H1 (cell line): Measurements from ENCODE around the gene TMEM250. TPM values are rescaled to one million over a fixed set of nuclear protein-coding genes. Genes with fewer than 3 reads are reported as not detected.

ENCODE experiments used
- CTCF ChIA-PET: fragments of 300-600 bp; sonication (Branson Sonifier 250); formaldehyde crosslinking; loops from one replicate; lab custom pipeline; 2021; ENCODE audit not compliant: partially characterized antibody; lab: Charles Lee
- POLR2A ChIA-PET: fragments of 300-600 bp; sonication (Branson Sonifier 250); formaldehyde crosslinking; loops from one replicate; lab custom pipeline; 2021; ENCODE audit warnings: inconsistent platforms; ENCODE audit not compliant: partially characterized antibody; lab: Charles Lee
- DNase-seq, 2 experiments: peaks; one replicate each; pipeline versions ENCODE4 v3.0.0 to v3.0.0-alpha.2; 2010 to 2022; ENCODE audit warnings: low spot score in 2 of 2, low read depth in 1 of 2, mixed read lengths in 1 of 2
- FAIRE-seq: peaks from 2 replicates; lab custom pipeline; 2011; peaks lifted over from hg19 to GRCh38; lab: Jason Lieb, UNC
- H2AFZ ChIP-seq: 2 replicates; pipeline ENCODE4 v1.8.1; 2012; ENCODE audit warnings: low read length, inconsistent platforms
- H2AK5ac ChIP-seq: 2 replicates; pipeline ENCODE4 v1.6.1; 2013; ENCODE audit warnings: low read depth, low read length
- H2BK120ac ChIP-seq: replicated peaks from 2 replicates; pipeline ENCODE3; 2013; ENCODE audit warnings: low read depth, low read length, inconsistent platforms
- H2BK12ac ChIP-seq: 2 replicates; pipeline ENCODE4 v1.6.1; 2013; ENCODE audit warnings: low read depth, low read length
- H2BK15ac ChIP-seq: 2 replicates; pipeline ENCODE4 v1.6.1; 2013; ENCODE audit warnings: low read length
- H2BK20ac ChIP-seq: 2 replicates; pipeline ENCODE4 v1.6.1; 2013; ENCODE audit warnings: low read length
- H2BK5ac ChIP-seq: 2 replicates; pipeline ENCODE4 v1.6.1; 2013; ENCODE audit warnings: low read depth, low read length
- H3K14ac ChIP-seq: 2 replicates; pipeline ENCODE4 v1.6.1; 2013; ENCODE audit warnings: inconsistent platforms; ENCODE audit not compliant: insufficient read length
- H3K18ac ChIP-seq: 2 replicates; pipeline ENCODE4 v1.6.1; 2013; ENCODE audit warnings: low read length; ENCODE audit errors: extremely low read depth
- H3K23ac ChIP-seq: 2 replicates; pipeline ENCODE4 v1.6.1; 2013; ENCODE audit warnings: inconsistent platforms; ENCODE audit not compliant: insufficient read length
- H3K23me2 ChIP-seq: 2 replicates; pipeline ENCODE4 v1.6.1; 2013; ENCODE audit warnings: low read depth, low read length
- H3K27ac ChIP-seq: 2 replicates; pipeline ENCODE4 v1.6.1; 2011; ENCODE audit warnings: low read depth, low read length, inconsistent platforms
- H3K27me3 ChIP-seq, 4 experiments: replicated peaks in 1 of 4; 1 replicate in 1 of 4; 2 replicates in 3 of 4; pipeline versions ENCODE4 v1.6.1 to v1.8.1; 2011 to 2013; ENCODE audit warnings: low read length in 3 of 4, mild to moderate bottlenecking in 3 of 4, inconsistent platforms in 2 of 4, mixed read lengths in 2 of 4, moderate library complexity in 1 of 4; ENCODE audit not compliant: control insufficient read depth in 3 of 4, insufficient read depth in 3 of 4; ENCODE audit errors: extremely low read depth in 1 of 4
- H3K36me3 ChIP-seq, 4 experiments: 2 replicates each; pipeline versions ENCODE4 v1.6.1 to v1.8.1; 2011 to 2013; ENCODE audit warnings: mild to moderate bottlenecking in 4 of 4, low read length in 3 of 4, moderate library complexity in 2 of 4, control low read depth in 1 of 4, inconsistent platforms in 1 of 4; ENCODE audit not compliant: insufficient read depth in 4 of 4, control insufficient read depth in 2 of 4
- H3K4ac ChIP-seq: replicated peaks from 2 replicates; pipeline ENCODE3; 2013; ENCODE audit warnings: low read length, low read depth, mixed read lengths, inconsistent platforms; ENCODE audit not compliant: insufficient read length
- H3K4me1 ChIP-seq, 4 experiments: replicated peaks in 1 of 4; 1 replicate in 1 of 4; 2 replicates in 3 of 4; pipeline versions ENCODE4 v1.6.1 to v1.8.1; 2011 to 2013; ENCODE audit warnings: low read length in 3 of 4, inconsistent platforms in 2 of 4, mixed read lengths in 1 of 4; ENCODE audit not compliant: insufficient read depth in 4 of 4, control insufficient read depth in 3 of 4
- H3K4me2 ChIP-seq, 2 experiments: 2 replicates each; pipeline versions ENCODE4 v1.6.1 to v1.8.1; 2011 to 2013; ENCODE audit warnings: low read depth in 2 of 2, low read length in 2 of 2, control low read depth in 1 of 2, inconsistent platforms in 1 of 2, mild to moderate bottlenecking in 1 of 2; ENCODE audit not compliant: insufficient read depth in 1 of 2
- H3K4me3 ChIP-seq, 4 experiments: fragments of 200-600, 300-600 bp in 1 of 4; sonication (generic), shearing (Covaris generic), sonication (Bioruptor Twin) in 1 of 4; 2 replicates each; pipeline versions ENCODE4 v1.5.1 to v1.8.1; 2011 to 2016; ENCODE audit warnings: low read length in 4 of 4, low read depth in 3 of 4, control low read depth in 2 of 4, inconsistent platforms in 2 of 4, mild to moderate bottlenecking in 2 of 4, mixed read lengths in 1 of 4, moderate library complexity in 1 of 4; ENCODE audit not compliant: insufficient read depth in 2 of 4; ENCODE audit errors: extremely low read depth in 1 of 4
- H3K56ac ChIP-seq: replicated peaks from 2 replicates; pipeline ENCODE3; 2013; ENCODE audit warnings: low read depth, mild to moderate bottlenecking, mixed read lengths, low read length, inconsistent platforms; ENCODE audit not compliant: insufficient read length
- H3K79me1 ChIP-seq: 2 replicates; pipeline ENCODE4 v1.6.1; 2013; ENCODE audit warnings: low read depth, low read length, control low read depth
- H3K79me2 ChIP-seq, 2 experiments: 2 replicates each; pipeline versions ENCODE4 v1.6.1 to v1.8.1; 2012 to 2013; ENCODE audit warnings: low read length in 2 of 2, mild to moderate bottlenecking in 2 of 2, inconsistent platforms in 1 of 2; ENCODE audit not compliant: insufficient read depth in 2 of 2, control insufficient read depth in 1 of 2
- H3K9ac ChIP-seq, 4 experiments: replicated peaks in 1 of 4; 1 replicate in 1 of 4; 2 replicates in 3 of 4; pipeline versions ENCODE4 v1.6.1 to v1.8.1; 2011 to 2013; ENCODE audit warnings: low read depth in 3 of 4, low read length in 3 of 4, control low read depth in 2 of 4, mild to moderate bottlenecking in 2 of 4, moderate library complexity in 2 of 4, inconsistent platforms in 1 of 4; ENCODE audit errors: extremely low read depth in 1 of 4
- H3K9me3 ChIP-seq, 2 experiments: 2 replicates each; pipeline versions ENCODE4 v1.6.1 to v1.8.1; 2012 to 2013; ENCODE audit warnings: mild to moderate bottlenecking in 2 of 2, moderate library complexity in 2 of 2, control low read depth in 1 of 2, inconsistent platforms in 1 of 2, low read depth in 1 of 2, low read length in 1 of 2, mixed read lengths in 1 of 2; ENCODE audit not compliant: insufficient read depth in 2 of 2
- H4K20me1 ChIP-seq, 2 experiments: replicated peaks in 1 of 2; 2 replicates each; pipeline versions ENCODE3 to v1.8.1; 2011 to 2013; ENCODE audit warnings: inconsistent platforms in 2 of 2, low read length in 2 of 2, mild to moderate bottlenecking in 1 of 2; ENCODE audit not compliant: insufficient read depth in 2 of 2, control insufficient read depth in 1 of 2
- H4K5ac ChIP-seq: 2 replicates; pipeline ENCODE4 v1.6.1; 2013; ENCODE audit warnings: low read length, low read depth, mixed read lengths, inconsistent platforms; ENCODE audit not compliant: insufficient read length
- H4K8ac ChIP-seq: 2 replicates; pipeline ENCODE4 v1.8.0; 2013; ENCODE audit warnings: mild to moderate bottlenecking, moderate library complexity, low read length, inconsistent platforms; ENCODE audit not compliant: insufficient read depth; ENCODE audit errors: extremely low read depth
- H4K91ac ChIP-seq: replicated peaks from 2 replicates; pipeline ENCODE3; 2013; ENCODE audit warnings: low read length, mixed read lengths, inconsistent platforms; ENCODE audit not compliant: insufficient read length
- CHD1 ChIP-seq: IDR thresholded peaks from 2 replicates; pipeline ENCODE4 v1.6.1; 2012; ENCODE audit warnings: low read depth, low read length, improper control_type of control experiment
- WGBS, 2 experiments: shearing (Covaris generic) in 1 of 2; methylation state at CpG; one replicate each; pipeline versions ENCODE4 v1.1.6 to v1.1.7; 2013 to 2015; ENCODE audit warnings: low lambda C conversion rate in 2 of 2, mixed read lengths in 2 of 2, inconsistent platforms in 1 of 2, low coverage in 1 of 2, missing lambda C conversion rate in 1 of 2; ENCODE audit not compliant: insufficient replicate concordance in 2 of 2, insufficient coverage in 1 of 2, insufficient read length in 1 of 2; ENCODE audit errors: extremely low coverage in 1 of 2, missing lambda C conversion rate in 1 of 2; 5-methylcytosine and 5-hydroxymethylcytosine counted together
- polyA plus RNA-seq, 7 experiments: library from polyadenylated mRNA; depleted of rRNA in 3 of 7; stranded (reverse) in 5 of 7; unstranded in 2 of 7; fragments of >200 nt in 5 of 7; fragments of 200-250 nt in 2 of 7; gene quantifications; 1 replicate in 5 of 7; 2 replicates in 1 of 7; 4 replicates in 1 of 7; pipeline versions ENCODE4 v1.2.1 to v1.2.3, GENCODE V29; 2011 to 2013; ENCODE audit warnings: missing spikeins in 2 of 7, mixed read lengths in 2 of 7
- total RNA-seq: library from RNA; stranded (reverse); fragmentation: NEBNext Ultra II Directional; extraction: Animal tissue kit (Norgen Biotek cat#: 25700); gene quantifications from 2 replicates; pipeline ENCODE4 v1.2.1, GENCODE V29; 2021

The TMEM250 gene
- total and polyA plus RNA-seq, 2 of the 8 experiments (the other 6 are each of a cell fraction or from before 2014, with no cell fraction given): 22.3 to 34.9 TPM

- TF ChIP-seq CHD1: no peak
- no peaks in the 10 kb centered on the region for H3K9me3 ChIP-seq
- H2BK5ac ChIP-seq: no peak overlapping the region
- CTCF ChIA-PET: interaction anchor here (0.7 to 3.4 kb wide), 9 partner anchors 11 to 125 kb away, joined by 3 to 13 read pairs (median 5); no protein-coding TSS in a partner anchor
- no peak overlapping the region for H2AK5ac ChIP-seq
- H4K8ac ChIP-seq: no peak overlapping the region
- no peak overlapping the region for H2BK120ac ChIP-seq
- H3K27ac ChIP-seq: no peak overlapping the region
- no peak overlapping the region for H3K56ac ChIP-seq
- H3K4me1 ChIP-seq: peaks cover 0 to 9% (median 4%) of the 10 kb centered on the region in 4 experiments; a peak in 2 of 7 replicates
- no peak overlapping the region for H3K23ac ChIP-seq
- H2BK12ac ChIP-seq: no peak overlapping the region
- H4K20me1 ChIP-seq: no peaks in the 10 kb centered on the region
- POLR2A ChIA-PET: interaction anchor here (1.1 to 1.9 kb wide), 2 partner anchors 14 to 46 kb away, joined by 5 to 6 read pairs; no protein-coding TSS in a partner anchor
- H3K9ac ChIP-seq: no peak overlapping the region
- H3K18ac ChIP-seq: no peak overlapping the region
- H4K5ac ChIP-seq: no peak overlapping the region
- DNase-seq: no peak
- no peaks in the 10 kb centered on the region for H3K23me2 ChIP-seq
- no peaks in the 10 kb centered on the region for H3K36me3 ChIP-seq
- H2AFZ ChIP-seq: no peak overlapping the region
- H3K4ac ChIP-seq: no peak overlapping the region
- H3K4me3 ChIP-seq: no peak overlapping the region
- no peak for FAIRE-seq
- no peak overlapping the region for H4K91ac ChIP-seq
- no peaks in the 10 kb centered on the region for H3K79me2 ChIP-seq
- H3K4me2 ChIP-seq: no peak overlapping the region
- WGBS, 2 experiments: 94% methylated on average over 18 of the region's 20 CpGs; no CpG with 5 or more reads in 1 of the 2 experiments
- H3K14ac ChIP-seq: no peak overlapping the region
- peaks cover 0 to 1% (median 0%) of the 10 kb centered on the region in 4 experiments; a peak in 1 of 7 replicates for H3K27me3 ChIP-seq
- no peaks in the 10 kb centered on the region for H3K79me1 ChIP-seq
- no peak overlapping the region for H2BK20ac ChIP-seq
- no peak overlapping the region for H2BK15ac ChIP-seq
Measured at GRCh38 chr9:136157477-136158265, 39.0 kb upstream of the TMEM250 start.
